ENCODE results near the gene EPG5.
"Not testable (repeated sequence)": the region's sequence is repeated elsewhere in the genome, so short reads cannot be mapped to it uniquely, and the experiment has no call there.

EPG5 gene

DNA sequence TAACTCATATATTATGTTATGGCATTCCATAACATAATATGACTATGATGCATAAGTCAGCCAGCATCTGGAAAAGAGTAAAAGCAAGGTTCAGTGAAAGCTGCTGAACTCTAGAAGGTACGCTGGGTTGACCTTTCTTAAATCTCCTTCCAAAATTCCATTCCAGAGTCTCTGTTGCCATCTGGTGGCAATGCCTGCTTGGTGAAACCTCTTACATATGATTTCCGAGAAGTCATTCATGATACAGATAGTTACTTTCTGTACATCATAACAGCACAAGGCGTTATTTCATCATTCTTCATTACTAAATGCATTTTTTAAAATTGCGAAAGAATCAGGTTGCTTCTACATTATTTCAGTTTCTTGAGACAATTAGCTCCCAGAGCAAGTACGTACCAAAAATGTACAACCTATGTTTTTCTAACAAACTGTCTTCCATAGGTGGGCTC is 7.0 kb upstream of the EPG5 start:
- peak; percentile 67 for DNase-seq

DNA sequence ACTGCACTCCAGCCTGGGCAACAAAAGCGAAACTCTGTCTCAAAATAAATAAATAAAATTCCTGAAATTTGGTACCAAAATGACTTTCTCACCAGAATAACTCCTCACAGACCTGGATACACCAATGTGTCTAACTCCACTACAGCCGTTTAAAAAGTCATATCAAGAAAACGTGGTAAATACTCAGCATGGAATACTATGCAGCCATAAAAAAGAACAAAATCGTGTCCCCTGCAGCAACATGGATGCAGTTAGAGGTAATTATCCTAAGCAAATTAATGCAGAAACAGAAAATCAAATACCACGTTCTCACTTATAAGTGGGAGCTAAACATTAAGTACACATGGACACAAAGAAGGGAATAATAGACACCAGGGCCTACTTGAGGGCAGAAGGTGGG is 2.2 kb downstream of the EPG5 start:
- DNase-seq, result not testable (repeated sequence)

DNA sequence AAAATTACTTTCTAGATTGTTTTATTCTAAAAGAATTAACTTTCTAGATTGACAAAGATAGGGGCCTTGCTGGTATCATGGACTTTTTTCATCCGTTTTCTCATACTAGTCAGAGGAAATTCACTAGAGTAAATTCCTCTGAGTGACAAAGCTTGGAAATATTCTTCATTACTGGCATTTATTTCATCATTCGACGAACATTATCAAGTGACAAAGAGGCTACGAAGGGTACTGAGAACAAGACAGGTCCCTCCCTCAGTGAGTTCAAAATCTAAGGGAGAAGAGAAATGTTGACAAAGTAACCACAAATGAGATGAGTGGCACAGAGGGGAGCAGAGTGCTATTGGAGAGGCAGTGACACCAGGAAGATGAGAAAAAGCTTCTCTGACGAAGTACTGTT is 4.3 kb downstream of the EPG5 start:
- no peak for DNase-seq

DNA sequence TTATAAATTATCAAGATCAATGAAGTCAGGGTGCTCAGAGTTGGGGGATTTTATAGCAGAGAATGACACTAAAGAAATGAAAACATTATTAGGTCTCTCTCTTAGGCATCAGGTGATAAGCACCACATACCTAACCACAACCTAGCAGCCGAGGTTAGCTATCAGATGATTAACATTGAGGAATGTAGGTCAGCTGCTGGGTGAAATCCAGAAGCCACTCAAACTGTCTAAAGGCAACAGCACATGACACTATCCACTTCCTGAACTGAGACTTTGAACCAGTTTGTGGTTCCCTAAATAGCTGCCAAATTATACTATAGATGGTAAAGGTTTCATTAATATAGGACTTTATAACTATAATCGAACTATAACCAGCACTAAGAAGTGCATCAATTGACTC is 4.7 kb downstream of the EPG5 start:
- DNase-seq, result peak; percentile 44

- not testable (repeated sequence) for DNase-seq
Measured at GRCh38 chr18:45959484-45959883, 7.6 kb downstream of the EPG5 start.

DNA sequence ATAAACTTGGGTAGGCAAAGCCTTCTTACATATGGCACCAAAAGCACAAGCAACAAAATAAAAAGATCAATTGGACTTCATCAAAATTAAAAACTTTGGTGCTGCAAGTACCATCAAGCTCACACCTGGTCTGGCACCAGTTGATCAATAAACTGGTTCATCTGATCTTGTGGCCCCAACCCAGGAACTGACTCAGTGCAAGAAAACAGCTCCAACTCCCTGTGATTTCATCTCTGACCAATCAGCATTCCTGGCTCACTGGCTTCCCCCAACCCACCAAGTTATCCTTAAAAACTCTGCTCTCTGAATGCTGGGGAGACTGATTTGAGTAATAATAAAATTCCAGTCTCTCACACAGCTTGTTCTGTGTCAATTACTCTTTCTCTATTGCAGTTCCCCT is 8.4 kb downstream of the EPG5 start:
- no peak for DNase-seq

DNA sequence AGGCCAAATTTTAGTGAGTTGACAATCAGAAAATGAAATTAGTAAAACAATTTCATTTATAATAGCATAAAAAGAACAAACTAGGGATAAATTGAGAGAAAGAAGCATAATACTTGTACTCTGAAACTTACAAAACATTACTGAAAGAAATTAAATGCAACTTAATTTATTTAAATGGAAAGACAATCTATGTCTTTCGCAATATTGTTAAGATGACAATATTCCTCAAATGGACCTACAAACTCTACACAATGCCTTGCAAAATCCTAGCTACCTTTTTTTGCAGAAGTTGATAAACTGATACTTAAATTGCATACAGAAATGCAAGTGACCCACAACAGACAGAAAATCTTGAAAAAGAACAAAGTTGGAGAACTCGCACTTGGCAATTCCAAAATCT is 9.1 kb downstream of the EPG5 start:
- no peak for DNase-seq

DNA sequence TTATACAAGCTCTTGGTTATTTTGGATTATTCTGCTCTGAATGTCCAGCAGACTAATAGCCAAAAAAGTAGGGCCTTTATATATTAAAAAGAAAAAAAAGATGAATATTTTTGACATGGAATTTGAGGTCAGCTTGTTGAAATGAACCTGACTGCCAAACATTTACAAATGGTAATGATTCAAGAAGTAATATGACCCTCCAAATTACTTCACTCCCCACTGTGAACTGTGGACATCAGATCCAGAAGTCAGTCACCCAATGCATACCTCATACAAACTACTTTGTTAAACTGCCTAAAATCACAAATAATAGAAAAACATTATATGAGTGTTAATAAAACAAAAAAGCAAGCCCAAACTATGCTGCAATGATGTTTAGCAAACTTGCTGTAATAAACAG is 10.0 kb downstream of the EPG5 start:
- no peak for DNase-seq

- no peak for DNase-seq
Measured at GRCh38 chr18:45954070-45954934, 12.8 kb downstream of the EPG5 start.

- no peak for DNase-seq
Measured at GRCh38 chr18:45951016-45951714, 16.0 kb downstream of the EPG5 start.

GRCh38 chr18:45945669-45946068 is 21.5 kb downstream of the EPG5 start:
- DNase-seq, result no peak

DNA sequence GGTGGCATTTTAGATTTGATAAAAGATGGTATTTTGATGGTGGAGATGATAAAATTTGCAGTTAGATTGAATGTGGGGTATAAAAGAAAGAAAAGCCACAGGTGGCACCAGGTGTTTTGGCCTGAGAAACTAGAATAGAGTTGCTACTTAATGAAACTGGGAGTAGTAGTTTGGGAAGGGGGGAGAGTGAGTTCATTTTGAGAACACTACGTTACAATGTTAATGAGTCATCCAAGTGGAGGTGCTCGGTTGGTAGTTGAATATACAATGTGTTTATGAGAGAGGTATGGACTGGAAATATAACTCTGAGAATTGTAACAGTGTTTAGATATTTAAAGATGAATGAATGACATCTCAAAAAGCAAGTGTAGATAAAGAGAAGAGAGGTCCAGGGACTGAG is 26.4 kb downstream of the EPG5 start:
- DNase-seq, result no peak

DNA sequence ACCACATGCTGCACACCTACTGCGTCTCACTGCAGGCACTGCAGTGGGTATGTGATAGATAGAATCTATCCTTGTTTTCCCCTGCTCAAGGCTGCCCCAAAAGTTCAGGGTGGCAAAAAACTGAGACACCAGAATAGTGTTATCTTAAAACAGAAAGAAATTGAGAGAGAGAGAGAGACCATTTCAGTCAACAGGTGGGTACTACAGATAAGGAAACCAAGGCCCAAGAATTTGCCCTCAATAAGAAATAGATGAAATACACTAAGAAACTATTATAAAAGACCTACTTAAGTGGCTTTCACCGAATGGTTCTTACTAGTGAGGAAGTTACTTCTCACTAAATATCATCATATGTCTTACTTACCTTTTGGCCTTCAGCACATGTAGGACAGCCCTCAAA is 27.9 kb downstream of the EPG5 start:
- no peak for DNase-seq

DNA sequence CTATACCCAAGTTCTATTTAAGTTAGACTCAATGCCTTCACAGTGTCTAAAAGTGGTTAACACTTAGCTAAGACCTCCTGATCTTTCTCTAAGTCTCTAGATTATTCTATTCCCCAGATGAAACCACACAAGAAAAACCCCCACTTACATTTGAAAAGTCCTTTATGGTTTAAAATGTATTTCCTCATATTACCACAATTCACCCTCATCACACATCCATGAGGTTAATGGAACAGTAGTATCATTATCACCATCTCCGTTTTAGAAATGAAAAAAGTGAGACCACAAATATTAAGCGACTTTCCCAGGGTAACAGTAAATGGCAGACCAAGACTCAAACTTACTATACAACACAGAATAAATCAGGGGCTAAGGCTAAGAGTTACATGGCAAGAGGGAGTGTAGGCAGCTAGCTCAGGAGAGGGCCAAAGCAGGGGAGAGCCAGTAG is 28.6 kb downstream of the EPG5 start:
- no peak for DNase-seq

DNA sequence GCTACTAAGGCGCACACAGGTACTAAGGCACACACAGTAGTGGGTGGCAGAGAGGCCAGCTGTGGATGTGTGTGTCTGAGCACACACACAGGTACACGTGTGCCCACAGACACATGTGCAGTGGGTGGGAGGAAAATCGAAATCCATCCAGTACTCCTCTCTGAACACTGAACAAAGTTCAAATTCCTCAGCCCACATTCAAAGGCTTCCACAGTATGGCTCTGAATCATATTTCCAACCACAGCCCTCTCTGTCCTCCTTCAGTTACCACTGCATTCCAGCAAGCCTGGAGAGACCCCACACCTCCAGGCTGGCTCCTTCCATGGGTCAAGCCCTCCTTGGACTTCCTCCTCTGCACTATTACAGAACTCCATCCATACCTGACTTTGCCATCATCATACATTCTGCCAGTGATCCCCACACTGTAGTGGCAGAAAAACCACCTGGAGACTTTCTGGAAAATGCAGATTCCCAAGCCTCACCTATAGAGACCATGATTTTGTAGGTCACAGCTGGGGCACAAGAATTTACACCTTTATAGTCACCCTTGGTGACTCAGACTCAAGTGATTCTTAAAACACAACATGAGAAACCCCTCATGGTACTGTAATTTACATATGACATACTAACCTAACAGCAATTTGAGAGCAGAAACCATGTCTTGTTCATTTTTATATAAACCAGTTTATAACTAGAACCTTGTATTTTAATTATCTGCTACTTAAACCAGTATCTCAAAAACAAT is 31.4 kb downstream of the EPG5 start:
- DNase-seq, result no peak

DNA sequence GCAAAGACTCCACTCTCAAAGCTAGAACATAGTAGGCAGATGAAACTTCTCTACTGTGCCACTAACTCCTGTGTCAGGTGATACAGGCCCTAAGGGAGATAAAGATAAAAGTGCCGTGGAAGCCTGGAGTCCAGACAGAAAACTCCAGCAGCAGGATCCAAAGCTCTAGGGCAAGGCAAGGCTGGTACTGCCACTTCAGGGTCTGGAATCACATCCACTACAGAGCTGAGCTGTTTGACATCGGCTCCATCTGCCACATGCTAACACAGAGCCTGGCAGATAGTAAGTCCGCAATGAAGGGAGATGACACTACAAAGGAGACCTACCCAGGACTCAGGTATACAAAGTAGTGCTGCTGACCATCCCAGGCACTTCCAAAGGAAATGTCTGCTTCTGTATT is 34.4 kb downstream of the EPG5 start:
- DNase-seq, result no peak

DNA sequence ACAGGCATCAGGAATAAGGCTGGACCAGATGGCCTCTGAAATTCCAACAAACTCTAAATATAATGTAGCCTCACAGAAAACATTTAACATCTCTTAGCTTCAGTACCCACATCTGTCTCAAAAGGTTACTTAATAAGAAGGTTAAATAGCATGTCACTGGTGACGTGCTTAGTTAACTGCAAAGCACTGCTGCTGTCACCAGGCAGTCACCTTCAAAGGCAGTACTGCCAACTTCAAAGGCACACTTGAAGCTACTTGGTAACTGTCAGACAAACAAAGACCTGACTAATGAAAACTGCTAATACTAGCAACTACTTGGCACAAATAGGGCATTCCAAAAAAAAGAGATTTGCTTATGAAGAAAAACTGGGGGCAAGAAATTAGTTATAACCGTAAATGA is 36.2 kb downstream of the EPG5 start:
- DNase-seq, result no peak

- DNase-seq, result no peak
Measured at GRCh38 chr18:45926691-45927090, 40.4 kb downstream of the EPG5 start.

GRCh38 chr18:45926085-45926484 is 41.0 kb downstream of the EPG5 start:
- DNase-seq, result no peak

- DNase-seq, result no peak
Measured at GRCh38 chr18:45923138-45923537, 44.0 kb downstream of the EPG5 start.

DNA sequence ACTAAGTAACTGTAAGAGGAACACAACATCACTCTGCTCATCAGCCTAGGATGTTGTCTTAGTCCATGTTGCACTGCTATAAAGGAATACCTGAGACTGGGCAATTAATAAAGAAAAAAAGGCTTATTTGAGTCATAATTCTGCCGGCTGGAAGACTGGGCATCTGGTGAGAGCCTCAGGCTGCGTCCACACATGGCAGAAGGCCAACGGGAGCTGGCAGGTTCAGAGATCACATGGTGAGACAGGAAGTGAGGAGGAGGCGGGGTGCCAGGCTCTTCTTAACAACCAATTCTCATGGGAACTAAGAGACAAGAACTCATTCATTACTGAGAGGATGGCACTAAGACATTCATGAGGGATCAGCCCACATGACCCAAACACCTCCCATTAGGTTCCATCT is 46.8 kb downstream of the EPG5 start:
- no peak for DNase-seq

- DNase-seq, result no peak
Measured at GRCh38 chr18:45916302-45916701, 50.8 kb downstream of the EPG5 start.

GRCh38 chr18:45913276-45913675 is 53.9 kb downstream of the EPG5 start:
- no peak for DNase-seq

Data from CD4-positive, alpha-beta T cell treated with Interleukin-15 for 1 hour (primary cell).